ENCODE results near the gene NKX1-2.

- TF ChIP-seq POLR2AphosphoS5 (IDR thresholded peaks at IDR 0.05; ENCODE audit: borderline replicate concordance, low read depth, low read length): no peak
- no peak for TF ChIP-seq EZH2 (IDR thresholded peaks at IDR 0.05)
- TF ChIP-seq FOXP2 (optimal IDR thresholded peaks at IDR 0.05; ENCODE audit: control extremely low read depth, extremely low read length, insufficient read depth): no peak
Observed at GRCh38 chr10:124493214-124493882, 43.5 kb upstream of the NKX1-2 start.

Data from SK-N-MC (cell line).